Liver (tissue), 3 donors: ENCODE results near the gene FGF14.

ENCODE experiments used
- ATF3 ChIP-seq: IDR thresholded peaks from 2 replicates; pipeline ENCODE4 v1.6.1; 2016; ENCODE audit warnings: antibody characterized with exemption
- CTCF ChIP-seq: fragments of 150-350 bp; IDR thresholded peaks from 2 replicates; pipeline ENCODE4 v1.5.1; 2017; ENCODE audit warnings: improper control_type of control experiment, low read depth, low read length; ENCODE audit not compliant: missing input control
- EGR1 ChIP-seq, 2 donors: IDR thresholded peaks; 2 replicates each; pipeline ENCODE4 v1.6.1; 2016 to 2018; ENCODE audit warnings: antibody characterized with exemption in 2 of 2, low read depth in 2 of 2
- GABPA ChIP-seq, 2 donors: IDR thresholded peaks in 1 of 2; conservative IDR thresholded peaks in 1 of 2; 2 replicates each; pipeline ENCODE4 v1.6.1; 2016; ENCODE audit warnings: antibody characterized with exemption in 2 of 2, mild to moderate bottlenecking in 1 of 2, moderate library complexity in 1 of 2
- MAX ChIP-seq: IDR thresholded peaks from 2 replicates; pipeline ENCODE4 v1.6.1; 2016; ENCODE audit warnings: antibody characterized with exemption
- REST ChIP-seq: IDR thresholded peaks from 2 replicates; pipeline ENCODE4 v1.6.1; 2016; ENCODE audit warnings: antibody characterized with exemption, mild to moderate bottlenecking
- YY1 ChIP-seq: IDR thresholded peaks from 2 replicates; pipeline ENCODE4 v1.6.1; 2016; ENCODE audit warnings: antibody characterized with exemption, mild to moderate bottlenecking
- donor health status: healthy.
- donor health status: healthy.

GRCh38 chr13:102311419-102311796, 90.4 kb downstream of the FGF14 start:
- TF ChIP-seq CTCF (no peak), YY1 (no peak), GABPA (IDR thresholded peaks at IDR 0.05 in 1 of 2, conservative IDR thresholded peaks at IDR 0.05 in 1 of 2) (no peak), MAX (no peak), EGR1 (IDR thresholded peaks at IDR 0.05; ENCODE audit: low read depth in 2 of 2) (no peak), REST (no peak), ATF3 (no peak)
